Regular cardiac myocyte (primary cell): ENCODE measurements around the gene CIBAR2. TPM values are rescaled to one million over a fixed set of nuclear protein-coding genes. Genes with fewer than 3 reads are reported as not detected.

Source experiments
- total RNA-seq: library from RNA; depleted of rRNA; stranded (reverse); fragments of >200 nt; gene quantifications from 2 replicates; pipeline ENCODE4 v1.2.3, GENCODE V29; 2014

The CIBAR2 gene
- not detected in 2 replicates for total RNA-seq

GRCh38 chr16:85112364-85112763 lies at the start of gene CIBAR2:
TSS of gene CIBAR2 (minus strand) at chr16:85112472. CDS start at chr16:85112352, 120 bp downstream.

Other genes with a start within 250 kb of the CIBAR2 start
- 60.8 and 65.1 TPM in 2 replicates for gene ZDHHC7, start 100.9 kb downstream of the CIBAR2 start, total RNA-seq
- 8.8 and 11.6 TPM in 2 replicates for gene KIAA0513, start 84.7 kb downstream of the CIBAR2 start, total RNA-seq